ENCODE measurements around the gene FEZ2.
A peak's percentile ranks its signal among the peaks of the same experiment; 100 is the strongest.

Gene FEZ2

GRCh38 chr2:36528766-36529392 lies 69.1 kb downstream of the FEZ2 start:
- DNase-seq, result no peak

GRCh38 chr2:36528274-36528673 lies 69.7 kb downstream of the FEZ2 start:
- no peak for DNase-seq

- DNase-seq, result no peak
Observed at GRCh38 chr2:36526226-36526625, 71.7 kb downstream of the FEZ2 start.

- no peak for DNase-seq
Observed at GRCh38 chr2:36525245-36525644, 72.7 kb downstream of the FEZ2 start.

- no peak for DNase-seq
Observed at GRCh38 chr2:36523153-36523552, 74.8 kb downstream of the FEZ2 start.

GRCh38 chr2:36520431-36520830 lies 77.5 kb downstream of the FEZ2 start:
- no peak for DNase-seq

- DNase-seq, result no peak
Observed at GRCh38 chr2:36516136-36516870, 81.7 kb downstream of the FEZ2 start.

GRCh38 chr2:36515538-36515937 lies 82.4 kb downstream of the FEZ2 start:
- DNase-seq, result no peak

- no peak for DNase-seq
Observed at GRCh38 chr2:36513661-36514060, 84.3 kb downstream of the FEZ2 start.

- DNase-seq, result peak in 2 of 14 donors; percentile 6 to 7
Observed at GRCh38 chr2:36512705-36513104, 85.3 kb downstream of the FEZ2 start.

- no peak for DNase-seq
Observed at GRCh38 chr2:36511858-36512603, 85.9 kb downstream of the FEZ2 start.

- DNase-seq, result no peak
Observed at GRCh38 chr2:36509075-36509474, 88.9 kb downstream of the FEZ2 start.

- DNase-seq, result peak in 4 of 14 donors; percentile 4 to 25 (median 10)
Observed at GRCh38 chr2:36507408-36507812, 90.6 kb downstream of the FEZ2 start.

All from C1 segment of cervical spinal cord (tissue), 14 donors.